ENCODE data around the gene NUP210.

The NUP210 gene

GRCh38 chr3:13345772-13346171, 74.3 kb downstream of the NUP210 start:
- TF ChIP-seq POLR2AphosphoS5 (IDR thresholded peaks at IDR 0.05; ENCODE audit: low read depth, low read length) (no peak), TAF1 (IDR thresholded peaks at IDR 0.05; ENCODE audit: borderline replicate concordance, insufficient read depth, low read length) (no peak), FOXP2 (optimal IDR thresholded peaks at IDR 0.05; ENCODE audit: borderline replicate concordance, extremely low read depth, extremely low read length, insufficient read depth) (no peak), SIN3A (IDR thresholded peaks at IDR 0.05; ENCODE audit: borderline replicate concordance, insufficient read depth, low read length) (no peak)
- TF ChIP-seq, protein P1, sequence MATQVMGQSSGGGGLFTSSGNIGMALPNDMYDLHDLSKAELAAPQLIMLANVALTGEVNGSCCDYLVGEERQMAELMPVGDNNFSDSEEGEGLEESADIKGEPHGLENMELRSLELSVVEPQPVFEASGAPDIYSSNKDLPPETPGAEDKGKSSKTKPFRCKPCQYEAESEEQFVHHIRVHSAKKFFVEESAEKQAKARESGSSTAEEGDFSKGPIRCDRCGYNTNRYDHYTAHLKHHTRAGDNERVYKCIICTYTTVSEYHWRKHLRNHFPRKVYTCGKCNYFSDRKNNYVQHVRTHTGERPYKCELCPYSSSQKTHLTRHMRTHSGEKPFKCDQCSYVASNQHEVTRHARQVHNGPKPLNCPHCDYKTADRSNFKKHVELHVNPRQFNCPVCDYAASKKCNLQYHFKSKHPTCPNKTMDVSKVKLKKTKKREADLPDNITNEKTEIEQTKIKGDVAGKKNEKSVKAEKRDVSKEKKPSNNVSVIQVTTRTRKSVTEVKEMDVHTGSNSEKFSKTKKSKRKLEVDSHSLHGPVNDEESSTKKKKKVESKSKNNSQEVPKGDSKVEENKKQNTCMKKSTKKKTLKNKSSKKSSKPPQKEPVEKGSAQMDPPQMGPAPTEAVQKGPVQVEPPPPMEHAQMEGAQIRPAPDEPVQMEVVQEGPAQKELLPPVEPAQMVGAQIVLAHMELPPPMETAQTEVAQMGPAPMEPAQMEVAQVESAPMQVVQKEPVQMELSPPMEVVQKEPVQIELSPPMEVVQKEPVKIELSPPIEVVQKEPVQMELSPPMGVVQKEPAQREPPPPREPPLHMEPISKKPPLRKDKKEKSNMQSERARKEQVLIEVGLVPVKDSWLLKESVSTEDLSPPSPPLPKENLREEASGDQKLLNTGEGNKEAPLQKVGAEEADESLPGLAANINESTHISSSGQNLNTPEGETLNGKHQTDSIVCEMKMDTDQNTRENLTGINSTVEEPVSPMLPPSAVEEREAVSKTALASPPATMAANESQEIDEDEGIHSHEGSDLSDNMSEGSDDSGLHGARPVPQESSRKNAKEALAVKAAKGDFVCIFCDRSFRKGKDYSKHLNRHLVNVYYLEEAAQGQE (IDR thresholded peaks at IDR 0.05; ENCODE audit: insufficient read depth in 1 of 2, low read depth in 2 of 2, low read length in 2 of 2): no peak

DNA sequence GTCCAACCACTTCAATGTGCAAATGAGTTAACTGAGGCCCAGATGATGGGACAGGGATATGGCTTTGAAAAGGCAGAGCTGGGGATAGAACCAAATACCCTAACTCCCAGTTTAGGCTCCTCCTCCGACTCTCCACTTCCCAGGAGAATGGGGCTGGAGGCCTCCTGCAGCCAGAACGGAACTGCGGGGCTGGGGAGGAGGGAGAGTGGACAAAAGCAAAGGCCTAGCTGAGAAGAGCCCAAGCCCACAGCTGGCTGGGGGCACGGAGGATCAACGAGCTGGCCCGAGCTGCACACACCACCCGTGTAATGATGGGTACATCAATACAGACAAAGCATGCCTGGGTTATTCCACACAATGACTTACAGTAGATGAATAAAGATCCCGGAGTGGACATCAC, 74.8 kb downstream of the NUP210 start:
- TF ChIP-seq SIN3A (IDR thresholded peaks at IDR 0.05; ENCODE audit: borderline replicate concordance, insufficient read depth, low read length) (no peak), POLR2AphosphoS5 (IDR thresholded peaks at IDR 0.05; ENCODE audit: low read depth, low read length) (no peak), TAF1 (IDR thresholded peaks at IDR 0.05; ENCODE audit: borderline replicate concordance, insufficient read depth, low read length) (no peak), FOXP2 (optimal IDR thresholded peaks at IDR 0.05; ENCODE audit: borderline replicate concordance, extremely low read depth, extremely low read length, insufficient read depth) (no peak)
- TF ChIP-seq, protein P1 (IDR thresholded peaks at IDR 0.05; ENCODE audit: insufficient read depth in 1 of 2, low read depth in 2 of 2, low read length in 2 of 2): no peak

DNA sequence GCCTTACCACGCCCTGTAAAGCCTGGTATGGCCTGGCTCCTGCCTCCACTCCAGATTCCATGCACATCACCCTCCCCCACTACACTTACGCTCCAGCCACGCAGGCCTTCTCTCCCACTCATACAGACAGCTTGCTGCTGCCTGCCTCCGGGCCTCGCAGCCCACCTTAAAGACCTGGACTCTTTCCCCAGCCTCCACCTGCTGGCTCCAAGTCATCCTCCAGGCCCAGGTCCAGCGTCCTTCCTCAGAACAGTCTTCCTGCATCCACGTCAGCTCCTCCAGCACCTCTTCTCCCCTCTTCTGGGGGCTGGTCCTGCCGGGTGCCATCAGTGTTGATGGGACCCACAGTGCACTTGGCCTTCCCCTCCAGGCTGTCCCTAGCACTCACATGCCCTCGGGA, 75.5 kb downstream of the NUP210 start:
- TF ChIP-seq SIN3A (IDR thresholded peaks at IDR 0.05; ENCODE audit: borderline replicate concordance, insufficient read depth, low read length): no peak
- TF ChIP-seq TAF1 (IDR thresholded peaks at IDR 0.05; ENCODE audit: borderline replicate concordance, insufficient read depth, low read length): no peak
- TF ChIP-seq, protein P1 (IDR thresholded peaks at IDR 0.05; ENCODE audit: insufficient read depth in 1 of 2, low read depth in 2 of 2, low read length in 2 of 2): no peak
- TF ChIP-seq POLR2AphosphoS5 (IDR thresholded peaks at IDR 0.05; ENCODE audit: low read depth, low read length): no peak
- no peak for TF ChIP-seq FOXP2 (optimal IDR thresholded peaks at IDR 0.05; ENCODE audit: borderline replicate concordance, extremely low read depth, extremely low read length, insufficient read depth)

GRCh38 chr3:13343601-13344000, 76.5 kb downstream of the NUP210 start:
- no peak for TF ChIP-seq POLR2AphosphoS5 (IDR thresholded peaks at IDR 0.05; ENCODE audit: low read depth, low read length)
- TF ChIP-seq SIN3A (IDR thresholded peaks at IDR 0.05; ENCODE audit: borderline replicate concordance, insufficient read depth, low read length): no peak
- no peak for TF ChIP-seq FOXP2 (optimal IDR thresholded peaks at IDR 0.05; ENCODE audit: borderline replicate concordance, extremely low read depth, extremely low read length, insufficient read depth)
- TF ChIP-seq, protein P1 (IDR thresholded peaks at IDR 0.05; ENCODE audit: insufficient read depth in 1 of 2, low read depth in 2 of 2, low read length in 2 of 2): no peak
- TF ChIP-seq TAF1 (IDR thresholded peaks at IDR 0.05; ENCODE audit: borderline replicate concordance, insufficient read depth, low read length): no peak

Data from PFSK-1 (cell line).